A673 (cell line): ENCODE measurements around the gene DNAJB14. TPM values are rescaled to one million over a fixed set of nuclear protein-coding genes. Genes with fewer than 3 reads are reported as not detected.

Experiments
- BruUV-seq: library from RNA; stranded (reverse); fragments of 400-500 nt; replicated peaks from 2 replicates; lab custom pipeline; 2021; lab: Mats Ljungman, UMichigan
- CTCF ChIA-PET: fragments of 300-600 bp; sonication (Branson Sonifier 250); formaldehyde crosslinking; loops from one replicate; lab custom pipeline; 2022; ENCODE audit warnings: antibody characterized with exemption; lab: Charles Lee
- POLR2A ChIA-PET: fragments of 300-600 bp; sonication (Branson Sonifier 250); formaldehyde crosslinking; loops from one replicate; lab custom pipeline; 2022; ENCODE audit warnings: antibody characterized with exemption; ENCODE audit not compliant: low non-redundant PET; lab: Charles Lee
- DNase-seq: peaks from one replicate; pipeline ENCODE4 v3.0.0-alpha.2; 2015; ENCODE audit warnings: low spot score
- H3K27ac ChIP-seq: fragments of 200-600 bp; sonication (generic); 2 replicates; pipeline ENCODE4 v1.5.1; 2016; ENCODE audit warnings: mixed run types, low read depth, mild to moderate bottlenecking, mixed read lengths, antibody characterized with exemption, low read length; ENCODE audit not compliant: poor library complexity, severe bottlenecking
- H3K27me3 ChIP-seq: fragments of 200-600 bp; sonication (generic); replicated peaks from 2 replicates; pipeline ENCODE4 v1.6.1; 2017; ENCODE audit warnings: mixed run types, low read depth, mild to moderate bottlenecking, mixed read lengths, antibody characterized with exemption, low read length; ENCODE audit not compliant: insufficient read depth, poor library complexity
- H3K36me3 ChIP-seq: fragments of 200-600 bp; sonication (generic); 2 replicates; pipeline ENCODE4 v1.6.1; 2016; ENCODE audit warnings: mixed run types, mild to moderate bottlenecking, mixed read lengths, antibody characterized with exemption, low read length; ENCODE audit not compliant: insufficient read depth, poor library complexity, severe bottlenecking
- H3K4me1 ChIP-seq: fragments of 200-600 bp; sonication (generic); 2 replicates; pipeline ENCODE4 v1.6.1; 2017; ENCODE audit warnings: mixed run types, mild to moderate bottlenecking, mixed read lengths, antibody characterized with exemption, low read length; ENCODE audit not compliant: insufficient read depth, poor library complexity, severe bottlenecking
- H3K4me3 ChIP-seq: fragments of 200-600 bp; sonication (generic); 2 replicates; pipeline ENCODE4 v1.5.1; 2016; ENCODE audit warnings: low read depth, mixed run types, mild to moderate bottlenecking, mixed read lengths, low read length; ENCODE audit not compliant: poor library complexity, severe bottlenecking
- H3K9me3 ChIP-seq: fragments of 200-600 bp; sonication (generic); 2 replicates; pipeline ENCODE4 v1.6.1; 2016; ENCODE audit warnings: mixed run types, low read depth, mild to moderate bottlenecking, mixed read lengths, antibody characterized with exemption, low read length; ENCODE audit not compliant: poor library complexity, severe bottlenecking
- CTCF ChIP-seq: fragments of 300-800, 200-600 bp; sonication (generic); conservative IDR thresholded peaks from 2 replicates; pipeline ENCODE4 v1.5.1; 2017; ENCODE audit warnings: low read depth, mild to moderate bottlenecking, antibody characterized with exemption, low read length, moderate library complexity, mixed read lengths
- EZH2 ChIP-seq: fragments of 200-600 bp; sonication (generic); IDR thresholded peaks from 2 replicates; pipeline ENCODE4 v1.6.1; 2017; ENCODE audit warnings: borderline replicate concordance, low read depth, mild to moderate bottlenecking, mixed read lengths, antibody characterized with exemption, low read length; ENCODE audit not compliant: poor library complexity, severe bottlenecking
- intact Hi-C: fragments of 100-400 bp; cut with micrococcal nuclease; formaldehyde crosslinking; loops from one replicate; pipeline ENCODE4 v1.10.0; 2022; ENCODE audit not compliant: unreplicated experiment
- total RNA-seq: library from RNA; stranded (reverse); gene quantifications from 2 replicates; pipeline ENCODE4 v1.2.3, GENCODE V29; 2021

DNAJB14 gene
- total RNA-seq, 1 experiment from 2014 or later = 36.4 TPM

- no peak overlapping the region for H3K27ac ChIP-seq
- H3K4me3 ChIP-seq = no peak overlapping the region
- no peaks in the 10 kb centered on the region for H3K9me3 ChIP-seq
- TF ChIP-seq EZH2 (no peak), CTCF (no peak)
- H3K4me1 ChIP-seq = peaks cover 13% of the 10 kb centered on the region
- intact Hi-C loops = no loop called here
- H3K27me3 ChIP-seq = no peaks in the 10 kb centered on the region
- no peak for DNase-seq
- ChIA-PET POLR2A (no interaction called here), CTCF (no interaction called here)
- BruUV-seq = no TSS peak
- H3K36me3 ChIP-seq = no peaks in the 10 kb centered on the region
These were observed 55.1 kb downstream of the DNAJB14 start for GRCh38 chr4:99891351-99891750.

- ChIA-PET CTCF (no interaction called here), POLR2A (no interaction called here)
- H3K4me3 ChIP-seq = no peak overlapping the region
- H3K4me1 ChIP-seq = peaks cover 5% of the 10 kb centered on the region
- BruUV-seq = no TSS peak
- no peaks in the 10 kb centered on the region for H3K9me3 ChIP-seq
- TF ChIP-seq EZH2 = no peak
- no peak for TF ChIP-seq CTCF
- peaks cover 14% of the 10 kb centered on the region for H3K36me3 ChIP-seq
- intact Hi-C loops = loop anchor here (5.0 kb wide), 1 partner anchor 326 kb away; the partner anchor contains the start of gene TRMT10A
- H3K27me3 ChIP-seq = no peaks in the 10 kb centered on the region
- no peak overlapping the region for H3K27ac ChIP-seq
- DNase-seq = no peak
These were observed 58.6 kb downstream of the DNAJB14 start for GRCh38 chr4:99887837-99888236.

DNA sequence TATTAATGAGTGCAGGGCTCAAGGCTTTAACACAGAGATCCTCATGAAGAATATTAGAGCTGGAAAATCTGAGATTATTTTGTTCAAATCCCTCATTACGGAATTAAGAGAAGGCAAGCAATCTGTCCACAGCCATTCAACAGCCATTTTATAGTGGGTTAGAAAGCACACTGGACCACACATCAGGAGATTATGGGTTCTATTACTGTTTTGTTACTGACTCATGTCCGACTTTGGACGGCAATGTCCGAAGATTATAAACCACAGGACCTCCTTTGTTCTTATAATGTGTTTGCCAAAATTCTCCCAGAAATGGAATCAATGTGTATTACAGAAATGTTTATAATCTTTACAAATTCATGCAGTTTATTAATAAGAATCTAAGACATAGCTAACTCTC lies 60.3 kb downstream of the DNAJB14 start:
- Histone ChIP-seq H3K4me1 (no peaks in the 10 kb centered on the region), H3K27me3 (no peaks in the 10 kb centered on the region), H3K27ac (no peak overlapping the region), H3K4me3 (no peak overlapping the region), H3K9me3 (no peaks in the 10 kb centered on the region), H3K36me3 (peaks cover 25% of the 10 kb centered on the region)
- ChIA-PET POLR2A (no interaction called here), CTCF (no interaction called here)
- TF ChIP-seq EZH2 = no peak
- no peak for TF ChIP-seq CTCF
- DNase-seq = no peak
- intact Hi-C loops = loop anchor here (5.0 kb wide), 1 partner anchor 324 kb away; the partner anchor contains the start of gene TRMT10A
- BruUV-seq = no TSS peak
